ENCODE results near the gene CA11.

DNA sequence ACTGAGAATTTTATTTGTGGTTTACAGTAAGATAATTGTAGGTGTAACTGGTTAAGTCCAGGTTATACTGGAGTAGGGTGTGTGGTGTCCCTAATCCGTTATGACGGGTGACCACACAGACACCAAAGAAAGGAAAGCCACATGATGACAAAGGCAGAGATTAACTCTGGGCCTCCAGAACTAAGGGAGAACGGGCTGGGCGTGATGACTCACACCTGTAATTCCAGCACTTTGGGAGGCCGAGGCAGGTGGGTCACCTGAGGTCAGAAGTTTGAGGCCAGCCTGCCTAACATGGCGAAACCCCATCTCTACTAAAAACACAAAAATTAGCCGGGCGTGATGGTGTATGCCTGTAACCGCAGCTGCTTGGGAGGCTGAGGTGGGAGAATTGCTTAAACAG is 39.6 kb upstream of the CA11 start:
- TF ChIP-seq, protein P1, sequence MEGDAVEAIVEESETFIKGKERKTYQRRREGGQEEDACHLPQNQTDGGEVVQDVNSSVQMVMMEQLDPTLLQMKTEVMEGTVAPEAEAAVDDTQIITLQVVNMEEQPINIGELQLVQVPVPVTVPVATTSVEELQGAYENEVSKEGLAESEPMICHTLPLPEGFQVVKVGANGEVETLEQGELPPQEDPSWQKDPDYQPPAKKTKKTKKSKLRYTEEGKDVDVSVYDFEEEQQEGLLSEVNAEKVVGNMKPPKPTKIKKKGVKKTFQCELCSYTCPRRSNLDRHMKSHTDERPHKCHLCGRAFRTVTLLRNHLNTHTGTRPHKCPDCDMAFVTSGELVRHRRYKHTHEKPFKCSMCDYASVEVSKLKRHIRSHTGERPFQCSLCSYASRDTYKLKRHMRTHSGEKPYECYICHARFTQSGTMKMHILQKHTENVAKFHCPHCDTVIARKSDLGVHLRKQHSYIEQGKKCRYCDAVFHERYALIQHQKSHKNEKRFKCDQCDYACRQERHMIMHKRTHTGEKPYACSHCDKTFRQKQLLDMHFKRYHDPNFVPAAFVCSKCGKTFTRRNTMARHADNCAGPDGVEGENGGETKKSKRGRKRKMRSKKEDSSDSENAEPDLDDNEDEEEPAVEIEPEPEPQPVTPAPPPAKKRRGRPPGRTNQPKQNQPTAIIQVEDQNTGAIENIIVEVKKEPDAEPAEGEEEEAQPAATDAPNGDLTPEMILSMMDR (IDR thresholded peaks at IDR 0.05), result no peak
- TF ChIP-seq POLR2AphosphoS5 (IDR thresholded peaks at IDR 0.05; ENCODE audit: low read depth, low read length), result no peak
